Mesothelial cell of epicardium (in vitro differentiated cells): ENCODE measurements around the gene TDP1. TPM values are rescaled to one million over a fixed set of nuclear protein-coding genes. Genes with fewer than 3 reads are reported as not detected.

Experiments used
- DNase-seq, 2 experiments: peaks; one replicate each; pipeline ENCODE4 v3.0.0; 2021; ENCODE audit warnings: low spot score in 2 of 2; ENCODE audit not compliant: unreplicated experiment in 2 of 2
- H3K27ac Mint-ChIP-seq: 2 replicates; pipeline ENCODE4 v1.8.0; 2021; ENCODE audit warnings: mixed read lengths
- H3K27me3 Mint-ChIP-seq: 2 replicates; pipeline ENCODE4 v1.8.0; 2021; ENCODE audit warnings: low read depth, mixed read lengths
- H3K36me3 Mint-ChIP-seq: 2 replicates; pipeline ENCODE4 v1.8.0; 2021; ENCODE audit warnings: mixed read lengths
- H3K4me1 Mint-ChIP-seq: 2 replicates; pipeline ENCODE4 v1.8.0; 2021; ENCODE audit warnings: mixed read lengths
- H3K4me3 Mint-ChIP-seq: 2 replicates; pipeline ENCODE4 v1.8.0; 2021; ENCODE audit warnings: mild to moderate bottlenecking, moderate library complexity, mixed read lengths
- H3K9me3 Mint-ChIP-seq: 2 replicates; pipeline ENCODE4 v1.8.0; 2021; ENCODE audit warnings: mixed read lengths
- total RNA-seq: library from RNA; stranded (reverse); gene quantifications from 3 replicates; pipeline ENCODE4 v1.2.1, GENCODE V29; 2021
- TF ChIP-seq, protein P1 (sequence below): fragments of 200-600 bp; sonication (generic); IDR thresholded peaks from one replicate; pipeline ENCODE4 v1.5.0; 2021; ENCODE audit warnings: antibody characterized with exemption; ENCODE audit not compliant: unreplicated experiment

Gene TDP1
- total RNA-seq, 1 donor from 2014 or later: 30.6 TPM

GRCh38 chr14:90040411-90040810 is 84.7 kb downstream of the TDP1 start:
- no peak for DNase-seq
- Mint-ChIP-seq H3K36me3 (peaks cover 20% of the 10 kb centered on the region), H3K4me1 (no peaks in the 10 kb centered on the region), H3K27ac (no peak overlapping the region), H3K9me3 (peaks cover 4% of the 10 kb centered on the region), H3K27me3 (no peaks in the 10 kb centered on the region), H3K4me3 (no peak overlapping the region)
- TF ChIP-seq, protein P1, sequence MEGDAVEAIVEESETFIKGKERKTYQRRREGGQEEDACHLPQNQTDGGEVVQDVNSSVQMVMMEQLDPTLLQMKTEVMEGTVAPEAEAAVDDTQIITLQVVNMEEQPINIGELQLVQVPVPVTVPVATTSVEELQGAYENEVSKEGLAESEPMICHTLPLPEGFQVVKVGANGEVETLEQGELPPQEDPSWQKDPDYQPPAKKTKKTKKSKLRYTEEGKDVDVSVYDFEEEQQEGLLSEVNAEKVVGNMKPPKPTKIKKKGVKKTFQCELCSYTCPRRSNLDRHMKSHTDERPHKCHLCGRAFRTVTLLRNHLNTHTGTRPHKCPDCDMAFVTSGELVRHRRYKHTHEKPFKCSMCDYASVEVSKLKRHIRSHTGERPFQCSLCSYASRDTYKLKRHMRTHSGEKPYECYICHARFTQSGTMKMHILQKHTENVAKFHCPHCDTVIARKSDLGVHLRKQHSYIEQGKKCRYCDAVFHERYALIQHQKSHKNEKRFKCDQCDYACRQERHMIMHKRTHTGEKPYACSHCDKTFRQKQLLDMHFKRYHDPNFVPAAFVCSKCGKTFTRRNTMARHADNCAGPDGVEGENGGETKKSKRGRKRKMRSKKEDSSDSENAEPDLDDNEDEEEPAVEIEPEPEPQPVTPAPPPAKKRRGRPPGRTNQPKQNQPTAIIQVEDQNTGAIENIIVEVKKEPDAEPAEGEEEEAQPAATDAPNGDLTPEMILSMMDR: no peak

- TF ChIP-seq, protein P1: no peak
- Mint-ChIP-seq H3K27ac (no peak overlapping the region), H3K4me3 (no peak overlapping the region)
These were observed 86.9 kb downstream of the TDP1 start for GRCh38 chr14:90042496-90043252.

GRCh38 chr14:90045616-90046015 is 89.9 kb downstream of the TDP1 start:
- Mint-ChIP-seq H3K4me1 (no peaks in the 10 kb centered on the region), H3K36me3 (peaks cover 5% of the 10 kb centered on the region), H3K27ac (no peak overlapping the region), H3K4me3 (no peak overlapping the region), H3K27me3 (peaks cover 3% of the 10 kb centered on the region), H3K9me3 (no peaks in the 10 kb centered on the region)
- TF ChIP-seq, protein P1: no peak
- DNase-seq: no peak

More at GRCh38 chr14:90042496-90043252, 86.9 kb downstream of the TDP1 start:
- Mint-ChIP-seq H3K36me3 (peaks cover 13% of the 10 kb centered on the region), H3K27me3 (no peaks in the 10 kb centered on the region), H3K4me1 (no peaks in the 10 kb centered on the region), H3K9me3 (peaks cover 2% of the 10 kb centered on the region)
- DNase-seq: no peak

DNA sequence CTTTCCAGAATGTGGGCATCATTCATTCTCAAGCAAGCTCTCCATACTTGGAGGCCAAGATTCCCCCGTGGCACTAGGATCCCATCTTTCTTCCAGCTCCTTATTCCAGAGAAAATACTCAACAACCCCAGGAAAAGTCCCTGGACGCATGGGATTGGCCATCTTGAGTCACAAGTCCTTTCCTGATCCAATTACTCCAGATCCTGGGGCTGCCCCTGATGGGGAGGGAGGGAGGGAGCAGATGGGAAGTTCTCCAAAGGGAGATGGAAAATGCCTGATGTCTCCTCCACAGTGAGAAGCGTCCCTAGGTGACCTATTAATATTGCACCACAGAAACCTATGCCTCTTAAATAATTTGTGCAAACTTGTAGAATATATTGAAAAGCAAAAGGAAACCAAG is 93.7 kb downstream of the TDP1 start:
- Mint-ChIP-seq H3K27me3 (peaks cover 37% of the 10 kb centered on the region), H3K27ac (no peak overlapping the region), H3K36me3 (no peaks in the 10 kb centered on the region), H3K4me3 (no peak overlapping the region), H3K9me3 (no peaks in the 10 kb centered on the region), H3K4me1 (no peaks in the 10 kb centered on the region)
- DNase-seq: no peak
- TF ChIP-seq, protein P1: no peak

DNA sequence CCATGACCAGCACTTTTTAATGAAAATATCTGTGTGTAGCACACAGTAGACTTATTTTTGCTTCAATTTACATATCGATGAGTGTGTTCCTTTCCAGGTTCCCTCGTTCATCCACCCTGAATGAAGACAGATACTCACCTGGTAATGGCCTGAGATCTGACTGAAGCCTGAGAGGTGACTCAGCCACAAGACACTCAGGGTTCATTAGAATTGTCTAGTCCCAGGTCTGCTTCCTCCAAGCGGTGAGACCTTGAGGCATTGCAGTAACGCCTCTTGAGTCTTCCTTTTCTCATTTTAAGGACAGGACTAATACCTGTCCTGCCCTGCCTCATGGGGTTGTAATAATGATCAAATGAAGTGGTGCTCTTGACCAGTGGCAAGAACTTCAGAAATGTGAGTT is 94.5 kb downstream of the TDP1 start:
- Mint-ChIP-seq H3K4me3 (no peak overlapping the region), H3K27me3 (peaks cover 46% of the 10 kb centered on the region), H3K9me3 (no peaks in the 10 kb centered on the region), H3K27ac (no peak overlapping the region), H3K36me3 (no peaks in the 10 kb centered on the region), H3K4me1 (no peaks in the 10 kb centered on the region)
- TF ChIP-seq, protein P1: no peak
- DNase-seq: no peak
